Measurements from ENCODE around the gene PRADC1. TPM values are rescaled to one million over a fixed set of nuclear protein-coding genes. Genes with fewer than 3 reads are reported as not detected.
A peak's percentile ranks its signal among the peaks of the same experiment; 100 is the strongest.

The PRADC1 gene
- total RNA-seq, 4 donors from 2014 or later: 9.7 to 30.2 (median 23.3) TPM

- DNase-seq (ENCODE audit: low spot score in 2 of 2): no peak
- intact Hi-C loops (cut with DNase I; ENCODE audit: low total_unique reads): no loop called here
- H3K4me3 ChIP-seq (ENCODE audit: low read depth, poor library complexity, severe bottlenecking): no peak overlapping the region
- 38 to 53% methylated on average over 1 of the region's 1 CpG for WGBS, 2 donors
- no peak for TF ChIP-seq CTCF (IDR thresholded peaks at IDR 0.05)
- TF ChIP-seq POLR2A (IDR thresholded peaks at IDR 0.05): no peak
Measured at GRCh38 chr2:73237168-73237567, 4.1 kb upstream of the PRADC1 start.

GRCh38 chr2:73235315-73236028 is 2.4 kb upstream of the PRADC1 start:
- TF ChIP-seq CTCF (IDR thresholded peaks at IDR 0.05) (no peak), POLR2A (IDR thresholded peaks at IDR 0.05) (no peak)
- no peak for DNase-seq (ENCODE audit: low spot score in 2 of 2)
- intact Hi-C loops (cut with DNase I; ENCODE audit: low total_unique reads): no loop called here
- WGBS, 2 donors: 60 to 62% methylated on average over 11 of the region's 11 CpGs
- no peak overlapping the region for H3K4me3 ChIP-seq (ENCODE audit: low read depth, poor library complexity, severe bottlenecking)

- peak within 1 kb of the TSS; percentile 87 for H3K4me3 ChIP-seq (ENCODE audit: low read depth, poor library complexity, severe bottlenecking)
- DNase-seq (ENCODE audit: low spot score in 2 of 2): peak; percentile 90 to 96
- WGBS, 2 donors: 0% methylated on average over 44 to 57 of the region's 69 CpGs
- intact Hi-C loops (cut with DNase I; ENCODE audit: low total_unique reads): no loop called here
- no peak for TF ChIP-seq POLR2A (IDR thresholded peaks at IDR 0.05)
- TF ChIP-seq CTCF (IDR thresholded peaks at IDR 0.05): no peak
Measured at GRCh38 chr2:73233932-73234832, 1.1 kb upstream of the PRADC1 start, which contains the start of gene CCT7. Gene CCT7, plus strand, starts transcription at chr2:73234308. Its CDS starts 71 bp downstream, at chr2:73234379.

GRCh38 chr2:73232403-73233153 is 461 bp downstream of the PRADC1 start:
- intact Hi-C loops (cut with DNase I; ENCODE audit: low total_unique reads): no loop called here
- H3K4me3 ChIP-seq (ENCODE audit: low read depth, poor library complexity, severe bottlenecking): peak overlapping the region; percentile 49
- WGBS, 2 donors: 2% methylated on average over 29 to 30 of the region's 37 CpGs
- no peak for TF ChIP-seq CTCF (IDR thresholded peaks at IDR 0.05)
- no peak for TF ChIP-seq POLR2A (IDR thresholded peaks at IDR 0.05)
- DNase-seq (ENCODE audit: low spot score in 2 of 2): peak in 1 of 2 donors; percentile 40

GRCh38 chr2:73228631-73229030 is 4.4 kb downstream of the PRADC1 start:
- no peak overlapping the region for H3K4me3 ChIP-seq (ENCODE audit: low read depth, poor library complexity, severe bottlenecking)
- 80 to 83% methylated on average over 14 of the region's 14 CpGs for WGBS, 2 donors
- intact Hi-C loops (cut with DNase I; ENCODE audit: low total_unique reads): no loop called here
- no peak for TF ChIP-seq POLR2A (IDR thresholded peaks at IDR 0.05)
- no peak for TF ChIP-seq CTCF (IDR thresholded peaks at IDR 0.05)
- DNase-seq (ENCODE audit: low spot score in 2 of 2): no peak
